C4-2B (cell line): ENCODE data around the gene VPS35L.

ENCODE experiments used
- CTCF ChIP-seq: fragments of 450-650 bp; conservative IDR thresholded peaks from 2 replicates; pipeline ENCODE4 v1.5.1; 2017; ENCODE audit warnings: mild to moderate bottlenecking
- ZFX ChIP-seq: fragments of 450-650 bp; IDR thresholded peaks from 2 replicates; pipeline ENCODE4 v1.6.1; 2017

GRCh38 chr16:19743816-19744159 is 188.3 kb downstream of the VPS35L start:
- TF ChIP-seq CTCF (no peak), ZFX (no peak)
